Retina (tissue), 1 donor: ENCODE measurements around the gene TIMM10B.

Source experiments
- DNase-seq: peaks from one replicate; pipeline ENCODE4 v3.0.0-alpha.2; 2016

Gene TIMM10B

DNA sequence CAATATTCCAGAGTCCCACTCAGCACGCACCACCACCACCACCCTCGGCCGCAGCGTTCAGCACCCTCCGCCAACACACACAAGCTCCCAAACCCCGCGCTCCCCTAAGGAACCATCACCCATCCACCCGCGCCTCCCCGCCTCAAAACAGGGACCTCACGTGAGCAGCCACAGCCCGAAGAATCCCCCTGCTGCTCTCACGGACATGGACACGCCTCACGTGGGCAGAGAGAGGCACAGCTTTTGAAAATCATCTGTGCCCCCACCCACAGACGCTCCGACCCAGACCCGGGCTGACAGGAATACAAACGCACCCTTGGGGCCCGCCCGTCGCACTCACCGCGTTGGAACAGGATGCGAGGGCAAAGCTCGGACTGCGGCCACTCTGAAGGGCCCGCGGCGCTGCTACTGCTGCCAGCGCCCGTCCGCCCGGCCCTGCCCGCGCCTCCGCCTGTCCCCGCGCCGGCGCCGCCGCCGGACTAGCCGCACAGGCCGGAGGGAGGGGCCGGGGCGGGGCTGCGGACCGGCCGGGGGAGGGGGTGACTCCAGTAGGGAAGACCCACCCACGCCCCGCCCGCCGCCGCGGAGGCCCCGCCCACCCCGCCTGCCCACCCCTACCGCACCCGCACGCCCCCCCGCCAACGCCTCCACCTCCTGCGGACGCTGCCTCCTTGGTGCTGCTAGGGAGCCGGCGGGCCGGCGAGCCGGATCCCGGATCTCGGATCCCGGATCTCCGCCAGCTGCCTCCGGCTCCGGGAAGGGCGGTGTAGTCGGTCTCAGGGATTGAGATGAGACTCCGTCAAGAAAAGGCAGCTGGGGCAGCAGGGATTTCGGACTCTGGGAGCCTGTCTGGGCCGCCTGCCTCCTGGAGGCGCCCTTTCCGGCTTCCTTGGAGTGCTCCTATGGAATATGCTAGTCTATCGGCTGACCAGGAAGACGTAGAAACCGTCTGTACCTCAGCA is 7.6 kb upstream of the TIMM10B start, which contains the start of gene TRIM3:
TRIM3 (minus strand) TSS at position 491 of the 962 bp plus-strand sequence. CDS start 8,246 bp downstream, outside the sequence.
- peak; percentile 91 for DNase-seq

DNA sequence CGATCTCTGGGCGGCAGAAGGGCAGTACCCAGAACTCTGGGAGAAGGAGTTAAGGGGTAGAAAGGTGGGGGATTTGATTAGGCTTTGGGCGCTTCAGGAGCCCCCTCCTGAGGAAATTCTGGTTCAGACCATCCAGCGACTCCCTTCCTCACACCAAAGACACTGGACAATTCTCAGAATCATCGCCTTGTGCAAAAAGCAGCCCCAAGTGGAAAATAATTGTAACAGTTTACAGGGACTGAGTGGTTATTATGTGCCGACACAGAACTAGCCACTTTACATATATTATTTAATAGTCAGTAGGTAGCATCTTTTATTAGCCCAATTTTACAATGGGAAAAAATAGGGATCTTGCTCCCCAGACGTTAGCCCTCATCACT is 6.9 kb upstream of the TIMM10B start:
- no peak for DNase-seq

DNA sequence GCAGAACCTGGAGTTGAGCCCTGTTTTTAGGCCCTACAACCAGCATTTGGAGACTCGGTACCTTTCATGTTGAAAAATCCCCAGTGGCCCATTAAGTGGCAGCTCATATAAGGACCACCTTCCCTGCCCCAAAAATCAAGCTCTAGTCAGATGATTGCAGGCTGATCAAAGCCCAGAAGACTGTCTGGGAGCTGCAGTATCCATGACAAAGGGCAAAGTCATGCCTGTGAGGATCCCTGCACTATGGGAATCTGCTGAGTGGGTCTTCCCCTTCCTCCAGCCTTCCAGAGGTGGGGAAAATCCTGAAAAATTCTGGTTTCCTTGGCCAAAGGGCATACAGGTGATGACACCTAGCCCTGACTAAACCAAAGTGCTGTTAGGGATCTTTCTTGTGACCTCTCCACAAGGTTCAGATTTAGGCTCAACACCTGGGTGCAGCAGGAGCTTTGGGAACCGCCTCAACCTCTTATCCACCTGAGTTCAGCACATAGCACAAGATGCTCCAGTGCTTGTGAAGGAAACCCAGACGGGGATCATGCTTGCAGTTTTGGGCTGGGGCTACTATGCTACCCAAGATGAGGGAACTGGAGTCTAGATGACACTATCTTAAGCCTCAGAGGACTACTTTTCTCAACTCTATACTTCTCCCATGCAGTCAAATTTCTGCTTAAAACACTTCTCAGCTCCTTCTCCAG is 6.3 kb upstream of the TIMM10B start:
- no peak for DNase-seq

DNA sequence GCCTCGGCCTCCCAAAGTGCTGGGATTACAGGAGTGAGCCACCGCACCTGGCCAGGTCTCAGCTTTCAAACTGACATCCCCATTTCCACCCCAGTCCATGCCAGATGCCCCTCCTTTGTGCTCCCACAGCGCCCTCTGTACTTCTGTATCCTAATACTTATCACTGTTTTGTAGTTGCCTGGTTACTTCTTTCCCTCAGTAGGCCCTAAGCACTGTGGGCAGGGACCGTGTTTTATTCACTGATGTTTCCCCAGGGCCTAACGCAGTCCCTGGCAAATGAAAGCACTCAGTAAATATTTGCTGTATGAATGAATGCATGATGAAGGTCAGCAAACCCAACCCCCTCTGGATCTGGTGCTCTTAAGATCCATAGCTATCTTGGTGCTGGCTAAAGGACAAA is 5.4 kb upstream of the TIMM10B start:
- no peak for DNase-seq

DNA sequence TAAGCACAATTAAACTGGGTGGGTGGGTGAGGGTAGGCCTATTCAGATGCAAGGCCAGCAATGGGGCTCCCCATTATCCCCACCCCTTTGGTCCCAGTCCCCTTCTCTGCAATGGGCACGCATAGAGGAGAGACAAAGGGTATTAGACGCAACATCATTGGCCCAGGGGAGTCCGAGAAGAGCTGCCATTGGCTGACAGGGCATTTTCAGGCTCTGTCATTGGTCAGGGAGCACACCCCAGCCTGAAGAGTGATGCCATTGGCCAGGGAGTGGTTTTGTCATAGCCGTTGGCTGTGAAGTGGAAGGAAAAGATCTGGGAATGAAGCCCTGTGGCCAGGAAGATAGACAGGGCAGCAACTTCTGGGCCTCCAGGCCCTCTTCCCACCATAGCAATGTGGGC is 4.7 kb upstream of the TIMM10B start:
- DNase-seq = no peak

DNA sequence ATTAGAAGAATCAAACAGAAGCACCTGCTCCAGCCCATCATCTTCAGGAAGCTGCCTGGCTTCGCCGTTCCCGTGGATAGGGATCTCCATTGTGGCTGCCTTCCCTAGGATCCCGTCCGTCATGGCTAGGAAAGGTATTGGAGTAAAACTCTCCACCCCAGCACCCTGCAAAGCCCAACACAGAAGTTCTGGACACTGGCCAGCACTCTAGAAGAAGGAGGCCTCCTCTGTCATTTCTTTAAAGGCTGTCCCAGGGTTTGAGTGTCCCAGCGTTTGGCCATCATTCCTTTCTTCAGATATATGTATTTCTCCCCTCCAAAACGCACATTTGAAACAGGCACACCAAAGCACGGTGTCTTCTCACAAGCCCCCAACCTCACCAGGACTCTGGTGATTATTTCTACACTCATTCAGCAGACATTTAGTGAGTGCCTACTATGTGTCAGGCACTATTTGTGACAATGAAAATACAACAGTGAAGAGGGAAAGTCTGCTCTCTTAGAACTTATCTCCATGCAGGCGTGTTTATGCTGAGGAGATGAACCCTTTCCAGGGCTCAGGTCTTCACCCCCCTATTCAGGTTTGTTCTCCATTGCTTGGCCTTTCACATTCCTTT is 894 bp upstream of the TIMM10B start:
- no peak for DNase-seq

DNA sequence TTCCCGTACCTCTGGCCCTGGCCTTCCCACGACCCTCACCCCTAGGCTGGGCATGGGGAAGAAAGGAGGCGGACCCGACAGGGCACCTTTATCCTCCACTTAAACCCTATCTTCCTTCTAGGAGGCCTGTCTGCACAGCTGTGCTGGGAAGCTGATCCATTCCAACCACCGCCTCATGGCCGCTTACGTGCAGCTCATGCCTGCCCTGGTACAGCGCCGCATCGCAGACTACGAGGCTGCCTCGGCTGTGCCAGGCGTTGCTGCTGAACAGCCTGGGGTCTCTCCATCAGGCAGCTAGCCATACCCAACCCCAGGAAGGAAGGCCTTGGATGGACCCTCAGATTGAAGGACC is 599 bp downstream of the TIMM10B start:
- DNase-seq = no peak

DNA sequence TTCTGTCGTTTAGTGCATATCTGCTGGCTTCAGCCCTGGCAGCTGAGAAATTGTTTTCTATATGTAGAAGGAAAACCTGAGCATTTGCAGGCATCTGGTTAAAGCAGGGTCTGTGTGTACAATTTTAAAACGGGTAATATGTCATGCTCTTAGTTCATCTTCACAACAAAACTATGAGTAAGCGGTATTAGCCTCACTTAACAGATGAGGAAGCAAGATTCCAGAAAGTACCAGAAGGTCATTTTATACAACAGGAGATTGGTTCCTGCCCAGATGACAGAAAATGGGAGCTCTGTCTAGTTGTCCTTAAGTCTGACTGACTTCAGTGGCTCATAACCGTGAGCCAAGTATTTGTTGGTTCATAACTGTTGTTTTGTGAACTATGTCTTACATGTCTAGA is 1.1 kb downstream of the TIMM10B start:
- no peak for DNase-seq

DNA sequence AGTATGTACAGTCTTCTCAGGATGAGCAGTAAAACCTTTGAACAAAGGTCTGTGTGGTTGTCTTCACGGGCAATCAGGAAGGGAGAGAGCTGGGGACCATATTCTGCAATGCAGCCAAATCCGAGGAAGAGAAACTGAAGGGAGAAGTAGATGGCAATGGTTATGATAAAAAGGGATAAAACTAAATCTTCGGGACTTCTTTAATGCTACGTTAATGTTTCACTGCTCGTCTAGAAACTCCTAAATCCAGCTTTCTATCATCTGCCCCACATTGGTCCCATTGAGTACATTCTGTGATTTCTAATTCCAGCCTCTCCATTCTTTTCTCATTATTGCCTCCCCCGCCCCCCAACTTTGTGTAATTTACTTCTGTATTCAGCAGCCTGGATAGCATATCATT is 1.7 kb downstream of the TIMM10B start:
- DNase-seq = no peak

DNA sequence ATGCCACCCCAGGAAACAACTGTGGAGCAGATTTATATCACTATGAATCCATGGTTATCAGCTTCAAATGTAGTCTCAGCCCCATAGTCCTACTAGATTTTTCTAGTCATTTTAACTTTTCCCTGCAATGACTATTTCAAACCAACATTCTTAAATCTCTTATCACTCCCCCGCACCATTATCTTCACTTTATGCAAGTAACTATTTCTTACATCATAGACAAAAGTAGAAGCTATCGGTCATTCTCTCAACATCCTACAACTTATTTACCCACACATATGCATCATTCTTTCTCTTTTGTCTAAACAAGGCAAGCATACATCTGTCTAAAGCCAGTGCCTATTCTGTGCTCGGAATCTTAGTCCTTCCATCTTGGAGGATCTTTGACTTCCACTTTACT is 4.4 kb downstream of the TIMM10B start:
- DNase-seq = no peak

DNA sequence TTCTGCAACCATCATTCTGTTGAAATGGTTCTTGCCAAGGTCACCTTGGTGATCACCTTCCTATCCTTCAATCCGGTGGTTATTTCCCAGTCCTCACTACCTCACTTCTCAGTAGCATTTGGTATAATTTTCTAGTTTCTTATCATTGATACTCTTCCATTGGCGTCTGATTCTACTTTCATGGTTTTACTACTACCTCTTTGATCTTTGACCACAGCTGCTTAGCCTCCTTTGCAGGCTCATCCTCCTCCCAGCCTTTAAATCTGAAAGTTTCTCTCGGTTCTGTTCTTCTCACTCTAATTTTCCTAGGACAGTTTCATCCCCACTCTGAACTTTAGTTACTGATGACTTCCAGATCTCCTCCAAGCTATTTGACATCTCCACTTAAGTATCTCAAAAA is 5.0 kb downstream of the TIMM10B start:
- DNase-seq = no peak

DNA sequence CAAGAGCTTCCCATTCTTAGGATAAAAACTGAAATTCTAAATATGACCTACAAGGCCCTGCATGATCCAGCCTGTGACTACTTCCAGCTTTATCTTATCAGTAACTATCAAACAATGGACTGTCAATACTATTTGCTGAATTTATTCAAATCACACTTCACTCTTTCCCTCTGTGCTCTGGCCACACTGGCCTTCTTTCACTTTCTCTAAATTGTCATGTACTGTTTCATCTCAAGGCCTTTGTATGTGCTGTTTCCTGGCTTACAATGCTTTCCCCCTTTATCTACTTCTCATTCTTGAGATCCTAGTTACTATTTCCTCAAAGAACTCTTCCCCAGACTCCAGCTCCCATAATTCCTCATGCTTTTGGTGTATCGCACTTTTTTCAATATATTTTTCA is 5.6 kb downstream of the TIMM10B start:
- DNase-seq = no peak

DNA sequence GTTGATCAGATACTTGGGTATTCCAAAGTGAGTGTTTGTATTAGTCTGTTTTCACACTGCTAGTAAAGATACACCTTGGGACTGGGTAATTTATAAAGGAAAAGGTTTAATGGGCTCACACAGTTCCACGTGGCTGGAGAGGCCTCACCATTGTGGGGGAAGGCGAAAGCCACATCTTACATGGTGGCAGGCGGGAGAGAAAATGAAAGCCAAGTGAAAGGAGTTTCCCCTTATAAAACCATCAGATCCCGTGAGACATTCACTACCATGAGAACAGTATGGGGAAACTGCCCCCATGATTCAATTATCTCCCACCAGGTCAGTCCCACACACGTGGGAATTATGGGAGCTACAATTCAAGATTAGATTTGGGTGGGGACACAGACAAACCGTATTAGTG is 7.0 kb downstream of the TIMM10B start:
- DNase-seq = no peak

DNA sequence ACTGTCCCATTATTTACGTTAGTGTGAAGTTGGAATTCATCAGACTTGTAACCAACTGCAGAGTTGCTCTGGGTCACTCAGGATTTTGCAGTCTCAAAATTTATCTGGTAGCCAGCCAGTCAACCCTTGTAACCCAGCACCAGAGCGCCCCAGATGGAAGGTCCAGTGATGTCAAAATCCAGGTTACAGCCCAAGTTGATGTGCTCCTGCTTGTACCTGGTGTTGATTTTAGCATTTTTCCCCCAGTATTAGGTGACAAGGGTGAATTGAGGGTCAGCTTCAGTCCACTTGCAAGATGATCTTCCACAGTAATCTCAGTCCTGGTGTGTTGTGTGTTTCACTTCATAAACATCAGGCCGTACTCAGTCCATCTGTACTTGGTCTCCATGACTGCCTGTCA is 7.5 kb downstream of the TIMM10B start:
- DNase-seq = no peak

DNA sequence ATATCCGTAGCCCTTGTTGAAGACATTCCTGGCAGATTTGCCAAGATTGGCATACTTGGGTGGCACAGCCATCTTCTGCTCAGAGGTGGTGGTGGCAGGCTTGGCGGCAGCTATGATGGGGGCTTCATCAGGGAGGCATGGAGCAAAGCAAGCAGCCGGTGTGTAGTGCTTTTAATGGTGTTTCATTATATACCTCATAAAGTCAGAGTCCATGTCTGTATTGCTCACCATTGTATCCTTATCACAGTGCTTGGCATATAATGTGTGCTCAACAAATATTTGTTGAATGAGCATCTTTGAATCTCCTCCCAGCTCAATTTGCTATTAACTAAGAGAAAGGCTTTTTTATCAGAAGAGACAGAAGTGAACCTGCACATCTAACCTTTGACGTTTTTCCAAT is 8.0 kb downstream of the TIMM10B start:
- DNase-seq = no peak

DNA sequence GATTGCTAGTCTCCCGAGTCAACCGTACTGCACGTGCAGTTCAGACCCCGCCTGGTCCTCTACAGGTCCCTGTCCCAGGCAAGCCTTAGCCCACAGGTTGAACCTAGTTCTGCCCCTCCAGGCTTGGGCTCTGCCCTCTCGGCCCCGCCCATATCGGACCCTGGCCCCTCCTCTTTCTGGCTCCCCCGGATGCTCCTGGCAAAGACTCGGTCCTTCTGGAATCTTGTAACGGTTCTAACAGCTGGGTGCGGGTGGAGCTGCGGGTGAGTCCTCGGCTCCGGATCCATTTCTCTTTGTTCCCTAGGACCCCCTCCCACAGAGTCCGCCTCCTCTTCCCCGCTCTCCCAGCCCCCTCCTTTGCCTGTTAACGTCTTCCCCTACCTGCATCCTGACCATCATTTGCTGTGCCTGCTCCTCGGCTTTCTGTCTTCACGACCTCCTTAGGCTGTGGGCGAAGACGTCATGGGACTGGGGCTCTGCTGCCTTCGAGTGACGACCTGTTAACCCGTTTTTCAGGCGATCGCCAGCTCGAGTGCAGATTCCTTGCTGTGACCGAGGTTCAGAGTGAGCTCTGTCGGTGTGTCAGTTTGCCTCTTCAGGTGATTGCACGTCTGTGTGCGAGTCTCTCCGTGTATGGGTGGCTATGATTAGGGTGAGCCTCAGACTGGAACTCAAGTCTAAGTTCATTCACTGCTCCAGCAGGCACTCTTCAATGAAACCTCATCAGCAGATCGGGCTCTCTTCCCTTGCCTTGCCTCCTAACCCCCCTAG is 16.0 kb downstream of the TIMM10B start, which contains the start of gene DNHD1:
DNHD1 (plus strand) TSS at position 212 of the 771 bp plus-strand sequence. CDS start 936 bp downstream, outside the sequence.
- DNase-seq = peak; percentile 9

DNA sequence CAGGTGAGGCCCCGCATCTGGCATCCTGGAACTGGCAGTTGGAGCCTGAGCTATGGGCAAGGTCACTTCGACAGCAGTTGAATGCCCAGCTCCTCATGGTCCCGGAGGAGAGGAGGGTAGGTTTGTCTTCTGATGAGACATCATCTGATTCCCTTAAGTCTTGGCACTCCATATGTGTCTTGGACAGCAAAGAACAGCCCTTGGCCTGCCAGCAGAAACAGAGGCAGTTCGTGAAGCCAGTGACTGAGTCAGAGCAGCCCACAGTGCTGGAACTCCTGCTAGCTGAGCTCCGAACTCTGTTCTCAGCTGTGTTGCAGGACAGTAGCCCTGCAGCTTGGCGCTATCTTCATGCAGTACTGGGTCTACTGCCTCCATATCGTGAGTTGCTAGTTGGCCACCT is 16.8 kb downstream of the TIMM10B start:
- DNase-seq = no peak

DNA sequence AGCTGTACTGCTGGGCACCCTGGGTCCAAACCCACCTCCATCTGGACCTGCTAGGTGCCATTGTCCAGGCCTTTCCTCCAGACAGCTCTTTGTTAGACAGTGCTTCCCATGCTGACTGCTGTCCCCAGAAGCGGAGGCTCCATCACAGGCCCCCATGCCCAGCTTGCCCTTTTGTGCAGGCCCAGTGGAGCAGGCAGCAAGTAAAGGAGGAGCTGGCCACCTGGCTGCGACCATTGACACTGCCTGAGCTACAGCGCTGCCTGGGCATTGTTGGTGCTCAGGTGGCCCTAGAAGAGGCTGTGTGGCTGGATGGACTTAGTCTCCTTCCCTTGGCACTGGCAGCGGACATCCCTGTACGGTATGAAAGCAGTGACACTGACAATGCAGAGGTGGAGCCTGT is 17.2 kb downstream of the TIMM10B start:
- DNase-seq = no peak

DNA sequence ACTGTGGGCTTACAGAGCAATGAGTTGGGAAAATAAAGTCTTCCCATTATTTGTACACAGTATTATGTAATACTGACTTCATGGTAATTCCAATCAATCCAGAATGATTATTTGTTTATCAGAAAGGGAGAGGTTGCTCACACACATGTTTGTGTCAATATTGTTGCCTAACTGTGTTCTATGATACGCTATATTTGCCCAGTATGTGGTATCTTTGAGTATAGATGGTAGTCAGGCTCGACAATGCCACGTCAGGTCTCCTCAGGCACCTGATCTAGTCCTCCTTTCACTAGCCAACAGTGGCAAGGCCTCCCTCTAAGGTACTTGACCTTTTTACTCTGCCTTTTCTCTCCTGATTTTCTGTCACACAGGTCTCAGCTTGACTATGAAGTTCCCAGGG is 21.1 kb downstream of the TIMM10B start:
- no peak for DNase-seq

DNA sequence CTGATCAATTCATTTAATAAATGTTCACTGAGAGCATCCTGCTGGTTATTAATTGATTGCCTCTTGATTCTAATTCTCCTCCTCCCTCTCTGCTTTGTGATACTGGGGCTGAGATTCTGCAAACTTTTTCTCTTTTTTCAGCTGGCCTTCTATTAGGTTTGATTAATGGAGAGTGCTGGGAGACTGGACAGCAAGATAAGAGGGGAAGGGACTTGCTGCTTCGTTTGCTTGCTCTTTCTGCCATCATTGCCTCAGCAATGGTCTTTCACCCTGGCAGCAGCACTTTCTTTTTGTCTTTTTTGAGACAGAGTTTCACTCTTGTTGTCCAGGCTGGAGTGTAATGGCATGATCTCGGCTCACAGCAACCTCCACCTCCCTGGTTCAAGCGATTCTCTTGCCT is 22.9 kb downstream of the TIMM10B start:
- no peak for DNase-seq

DNA sequence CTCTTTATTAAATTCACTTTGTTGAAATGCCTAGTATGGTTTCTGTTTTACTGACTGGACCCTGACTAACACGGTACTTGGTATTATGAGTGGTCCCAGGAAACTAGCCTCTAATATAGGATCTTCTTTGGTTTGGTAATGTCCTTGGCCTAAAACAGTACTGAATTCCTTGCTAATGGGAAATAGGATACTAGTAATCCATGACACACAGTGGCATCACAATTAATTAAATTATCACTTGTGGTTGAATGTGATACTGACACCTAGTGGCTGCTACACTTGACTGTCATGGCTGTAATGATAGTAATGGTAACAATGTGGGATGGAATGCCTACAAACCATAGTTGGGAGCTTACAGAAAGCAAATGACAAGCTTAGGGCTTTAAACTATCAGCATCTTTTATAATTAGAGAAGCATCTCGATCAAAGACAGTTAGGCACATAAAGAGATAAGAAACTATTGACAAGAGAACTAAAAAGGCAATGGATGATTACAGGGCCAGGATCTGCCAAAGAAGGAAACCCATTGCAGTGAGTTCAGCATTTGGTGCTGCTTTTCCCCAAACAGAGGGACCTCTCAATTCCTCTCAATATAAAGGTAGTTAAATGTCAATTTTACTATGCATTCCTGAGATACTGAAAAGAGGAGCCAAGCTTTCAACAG is 24.4 kb downstream of the TIMM10B start:
- DNase-seq = peak; percentile 9

DNA sequence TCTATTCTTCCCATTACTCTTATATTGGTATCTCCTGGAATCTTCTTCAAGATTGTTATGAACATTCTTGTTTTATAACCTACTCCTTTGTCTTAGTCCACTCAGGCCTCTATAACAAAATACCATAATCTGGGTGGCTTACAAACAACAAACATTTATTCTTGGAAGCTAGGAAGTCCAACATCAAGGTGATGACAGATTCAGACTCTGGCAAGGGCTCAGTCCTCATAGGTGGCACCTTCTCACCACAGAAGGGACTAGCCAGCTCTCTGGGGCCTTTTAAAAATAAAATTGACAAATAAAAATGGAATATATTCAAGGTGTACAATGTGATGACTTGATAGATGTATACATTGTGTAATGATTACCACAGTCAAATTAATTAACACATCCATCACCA is 35.6 kb downstream of the TIMM10B start:
- DNase-seq = no peak
